ENCODE data around the gene RELA. TPM values are rescaled to one million over a fixed set of nuclear protein-coding genes. Genes with fewer than 3 reads are reported as not detected.

RELA gene
- total RNA-seq, 1 experiment from 2014 or later: 35.1 TPM

DNA sequence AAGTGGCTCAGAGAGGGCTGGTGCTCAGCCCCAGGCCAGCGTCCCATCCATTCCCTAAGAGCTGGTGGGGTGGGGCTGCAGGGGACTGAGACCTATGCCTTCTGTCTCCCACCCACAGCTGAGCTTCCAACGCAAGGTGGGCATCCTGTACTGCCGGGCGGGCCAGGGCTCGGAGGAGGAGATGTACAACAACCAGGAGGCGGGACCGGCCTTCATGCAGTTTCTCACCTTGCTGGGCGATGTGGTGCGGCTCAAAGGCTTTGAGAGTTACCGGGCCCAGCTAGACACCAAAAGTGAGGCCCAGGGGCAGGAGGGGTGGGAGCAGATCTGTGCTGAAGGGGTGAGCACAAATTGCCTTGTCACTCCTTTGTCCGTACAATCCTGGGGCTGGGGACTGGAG, 17.9 kb downstream of the RELA start:
- Mint-ChIP-seq H3K9me3 (no peaks in the 10 kb centered on the region), H3K4me3 (no peak overlapping the region), H3K27ac (no peak overlapping the region), H3K27me3 (ENCODE audit: low read depth) (peaks cover 3% of the 10 kb centered on the region; the same call in 1 of the 2 replicates), H3K4me1 (peaks cover 23% of the 10 kb centered on the region), H3K36me3 (no peaks in the 10 kb centered on the region)
- TF ChIP-seq, protein P1, sequence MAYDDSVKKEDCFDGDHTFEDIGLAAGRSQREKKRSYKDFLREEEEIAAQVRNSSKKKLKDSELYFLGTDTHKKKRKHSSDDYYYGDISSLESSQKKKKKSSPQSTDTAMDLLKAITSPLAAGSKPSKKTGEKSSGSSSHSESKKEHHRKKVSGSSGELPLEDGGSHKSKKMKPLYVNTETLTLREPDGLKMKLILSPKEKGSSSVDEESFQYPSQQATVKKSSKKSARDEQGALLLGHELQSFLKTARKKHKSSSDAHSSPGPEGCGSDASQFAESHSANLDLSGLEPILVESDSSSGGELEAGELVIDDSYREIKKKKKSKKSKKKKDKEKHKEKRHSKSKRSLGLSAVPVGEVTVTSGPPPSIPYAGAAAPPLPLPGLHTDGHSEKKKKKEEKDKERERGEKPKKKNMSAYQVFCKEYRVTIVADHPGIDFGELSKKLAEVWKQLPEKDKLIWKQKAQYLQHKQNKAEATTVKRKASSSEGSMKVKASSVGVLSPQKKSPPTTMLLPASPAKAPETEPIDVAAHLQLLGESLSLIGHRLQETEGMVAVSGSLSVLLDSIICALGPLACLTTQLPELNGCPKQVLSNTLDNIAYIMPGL (CRISPR knock-in tag; IDR thresholded peaks at IDR 0.05): no peak
- TF ChIP-seq FOXK1 (CRISPR knock-in tag; IDR thresholded peaks at IDR 0.05) (no peak), TP53 (CRISPR knock-in tag; IDR thresholded peaks at IDR 0.05) (no peak), ZNF232 (CRISPR knock-in tag; IDR thresholded peaks at IDR 0.05) (no peak), RORB (CRISPR knock-in tag; IDR thresholded peaks at IDR 0.05) (no peak), NFE2L1 (CRISPR knock-in tag; IDR thresholded peaks at IDR 0.05) (no peak), SMAD4 (CRISPR knock-in tag; IDR thresholded peaks at IDR 0.05) (no peak), ZNF671 (CRISPR knock-in tag; IDR thresholded peaks at IDR 0.05) (no peak)
- TF ChIP-seq, protein P2, sequence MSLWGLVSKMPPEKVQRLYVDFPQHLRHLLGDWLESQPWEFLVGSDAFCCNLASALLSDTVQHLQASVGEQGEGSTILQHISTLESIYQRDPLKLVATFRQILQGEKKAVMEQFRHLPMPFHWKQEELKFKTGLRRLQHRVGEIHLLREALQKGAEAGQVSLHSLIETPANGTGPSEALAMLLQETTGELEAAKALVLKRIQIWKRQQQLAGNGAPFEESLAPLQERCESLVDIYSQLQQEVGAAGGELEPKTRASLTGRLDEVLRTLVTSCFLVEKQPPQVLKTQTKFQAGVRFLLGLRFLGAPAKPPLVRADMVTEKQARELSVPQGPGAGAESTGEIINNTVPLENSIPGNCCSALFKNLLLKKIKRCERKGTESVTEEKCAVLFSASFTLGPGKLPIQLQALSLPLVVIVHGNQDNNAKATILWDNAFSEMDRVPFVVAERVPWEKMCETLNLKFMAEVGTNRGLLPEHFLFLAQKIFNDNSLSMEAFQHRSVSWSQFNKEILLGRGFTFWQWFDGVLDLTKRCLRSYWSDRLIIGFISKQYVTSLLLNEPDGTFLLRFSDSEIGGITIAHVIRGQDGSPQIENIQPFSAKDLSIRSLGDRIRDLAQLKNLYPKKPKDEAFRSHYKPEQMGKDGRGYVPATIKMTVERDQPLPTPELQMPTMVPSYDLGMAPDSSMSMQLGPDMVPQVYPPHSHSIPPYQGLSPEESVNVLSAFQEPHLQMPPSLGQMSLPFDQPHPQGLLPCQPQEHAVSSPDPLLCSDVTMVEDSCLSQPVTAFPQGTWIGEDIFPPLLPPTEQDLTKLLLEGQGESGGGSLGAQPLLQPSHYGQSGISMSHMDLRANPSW (CRISPR knock-in tag; conservative IDR thresholded peaks at IDR 0.05; ENCODE audit: low read depth): no peak
- TF ChIP-seq, protein P3, sequence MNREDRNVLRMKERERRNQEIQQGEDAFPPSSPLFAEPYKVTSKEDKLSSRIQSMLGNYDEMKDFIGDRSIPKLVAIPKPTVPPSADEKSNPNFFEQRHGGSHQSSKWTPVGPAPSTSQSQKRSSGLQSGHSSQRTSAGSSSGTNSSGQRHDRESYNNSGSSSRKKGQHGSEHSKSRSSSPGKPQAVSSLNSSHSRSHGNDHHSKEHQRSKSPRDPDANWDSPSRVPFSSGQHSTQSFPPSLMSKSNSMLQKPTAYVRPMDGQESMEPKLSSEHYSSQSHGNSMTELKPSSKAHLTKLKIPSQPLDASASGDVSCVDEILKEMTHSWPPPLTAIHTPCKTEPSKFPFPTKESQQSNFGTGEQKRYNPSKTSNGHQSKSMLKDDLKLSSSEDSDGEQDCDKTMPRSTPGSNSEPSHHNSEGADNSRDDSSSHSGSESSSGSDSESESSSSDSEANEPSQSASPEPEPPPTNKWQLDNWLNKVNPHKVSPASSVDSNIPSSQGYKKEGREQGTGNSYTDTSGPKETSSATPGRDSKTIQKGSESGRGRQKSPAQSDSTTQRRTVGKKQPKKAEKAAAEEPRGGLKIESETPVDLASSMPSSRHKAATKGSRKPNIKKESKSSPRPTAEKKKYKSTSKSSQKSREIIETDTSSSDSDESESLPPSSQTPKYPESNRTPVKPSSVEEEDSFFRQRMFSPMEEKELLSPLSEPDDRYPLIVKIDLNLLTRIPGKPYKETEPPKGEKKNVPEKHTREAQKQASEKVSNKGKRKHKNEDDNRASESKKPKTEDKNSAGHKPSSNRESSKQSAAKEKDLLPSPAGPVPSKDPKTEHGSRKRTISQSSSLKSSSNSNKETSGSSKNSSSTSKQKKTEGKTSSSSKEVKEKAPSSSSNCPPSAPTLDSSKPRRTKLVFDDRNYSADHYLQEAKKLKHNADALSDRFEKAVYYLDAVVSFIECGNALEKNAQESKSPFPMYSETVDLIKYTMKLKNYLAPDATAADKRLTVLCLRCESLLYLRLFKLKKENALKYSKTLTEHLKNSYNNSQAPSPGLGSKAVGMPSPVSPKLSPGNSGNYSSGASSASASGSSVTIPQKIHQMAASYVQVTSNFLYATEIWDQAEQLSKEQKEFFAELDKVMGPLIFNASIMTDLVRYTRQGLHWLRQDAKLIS (CRISPR knock-in tag; IDR thresholded peaks at IDR 0.05; ENCODE audit: borderline replicate concordance): no peak
- POLR2A ChIA-PET: no interaction called here
- CTCF ChIA-PET: interaction anchor here (1.0 to 1.8 kb wide), 2 partner anchors 19 to 214 kb away, joined by 3 to 9 read pairs; no protein-coding TSS in a partner anchor
- DNase-seq (ENCODE audit: low spot score) (no peak), ATAC-seq (no peak)

DNA sequence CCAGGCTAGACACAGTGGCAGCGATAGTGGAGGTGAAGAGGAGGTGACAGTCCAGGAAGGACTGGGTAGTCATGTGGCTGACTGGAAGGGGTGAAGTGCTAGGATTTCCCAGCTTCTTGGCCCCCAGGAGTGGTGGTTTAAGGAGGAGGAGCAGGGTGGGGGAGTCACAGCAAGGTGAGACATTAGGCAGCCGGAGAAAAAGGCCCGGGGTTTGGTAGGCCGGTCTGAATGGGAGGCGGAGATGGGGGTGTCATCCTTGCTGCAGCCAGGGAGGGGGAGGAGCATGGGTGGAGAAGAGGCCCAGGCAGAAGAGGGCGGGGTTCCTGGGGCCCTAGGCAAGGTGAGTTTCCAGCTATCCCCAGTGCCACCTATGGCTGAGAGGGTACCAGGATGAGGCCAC, 18.7 kb downstream of the RELA start:
- Mint-ChIP-seq H3K4me3 (peak overlapping the region; percentile 53; the same call in 1 of the 2 replicates), H3K36me3 (no peaks in the 10 kb centered on the region), H3K27me3 (ENCODE audit: low read depth) (peaks cover 3% of the 10 kb centered on the region; the same call in 1 of the 2 replicates), H3K27ac (peak overlapping the region; percentile 50; the same call in 1 of the 2 replicates), H3K9me3 (no peaks in the 10 kb centered on the region), H3K4me1 (peaks cover 24% of the 10 kb centered on the region)
- ATAC-seq: peak; percentile 40
- peak; percentile 59 for DNase-seq (ENCODE audit: low spot score)
- CTCF ChIA-PET: interaction anchor here (1.8 to 1.9 kb wide), 2 partner anchors 18 to 37 kb away, joined by 5 to 9 read pairs; no protein-coding TSS in a partner anchor
- POLR2A ChIA-PET: interaction anchor here (0.5 kb wide), 1 partner anchor 1751 kb away, joined by 3 read pairs; no protein-coding TSS in a partner anchor
- TF ChIP-seq, protein P3 (CRISPR knock-in tag; IDR thresholded peaks at IDR 0.05; ENCODE audit: borderline replicate concordance): no peak
- TF ChIP-seq, protein P4, sequence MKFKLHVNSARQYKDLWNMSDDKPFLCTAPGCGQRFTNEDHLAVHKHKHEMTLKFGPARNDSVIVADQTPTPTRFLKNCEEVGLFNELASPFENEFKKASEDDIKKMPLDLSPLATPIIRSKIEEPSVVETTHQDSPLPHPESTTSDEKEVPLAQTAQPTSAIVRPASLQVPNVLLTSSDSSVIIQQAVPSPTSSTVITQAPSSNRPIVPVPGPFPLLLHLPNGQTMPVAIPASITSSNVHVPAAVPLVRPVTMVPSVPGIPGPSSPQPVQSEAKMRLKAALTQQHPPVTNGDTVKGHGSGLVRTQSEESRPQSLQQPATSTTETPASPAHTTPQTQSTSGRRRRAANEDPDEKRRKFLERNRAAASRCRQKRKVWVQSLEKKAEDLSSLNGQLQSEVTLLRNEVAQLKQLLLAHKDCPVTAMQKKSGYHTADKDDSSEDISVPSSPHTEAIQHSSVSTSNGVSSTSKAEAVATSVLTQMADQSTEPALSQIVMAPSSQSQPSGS (CRISPR knock-in tag; IDR thresholded peaks at IDR 0.05; ENCODE audit: borderline replicate concordance, low read depth): no peak
- no peak for TF ChIP-seq SMAD3 (CRISPR knock-in tag; IDR thresholded peaks at IDR 0.05; ENCODE audit: borderline replicate concordance)
- TF ChIP-seq, protein P5, sequence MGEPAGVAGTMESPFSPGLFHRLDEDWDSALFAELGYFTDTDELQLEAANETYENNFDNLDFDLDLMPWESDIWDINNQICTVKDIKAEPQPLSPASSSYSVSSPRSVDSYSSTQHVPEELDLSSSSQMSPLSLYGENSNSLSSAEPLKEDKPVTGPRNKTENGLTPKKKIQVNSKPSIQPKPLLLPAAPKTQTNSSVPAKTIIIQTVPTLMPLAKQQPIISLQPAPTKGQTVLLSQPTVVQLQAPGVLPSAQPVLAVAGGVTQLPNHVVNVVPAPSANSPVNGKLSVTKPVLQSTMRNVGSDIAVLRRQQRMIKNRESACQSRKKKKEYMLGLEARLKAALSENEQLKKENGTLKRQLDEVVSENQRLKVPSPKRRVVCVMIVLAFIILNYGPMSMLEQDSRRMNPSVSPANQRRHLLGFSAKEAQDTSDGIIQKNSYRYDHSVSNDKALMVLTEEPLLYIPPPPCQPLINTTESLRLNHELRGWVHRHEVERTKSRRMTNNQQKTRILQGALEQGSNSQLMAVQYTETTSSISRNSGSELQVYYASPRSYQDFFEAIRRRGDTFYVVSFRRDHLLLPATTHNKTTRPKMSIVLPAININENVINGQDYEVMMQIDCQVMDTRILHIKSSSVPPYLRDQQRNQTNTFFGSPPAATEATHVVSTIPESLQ (CRISPR knock-in tag; IDR thresholded peaks at IDR 0.05): no peak
- TF ChIP-seq, protein P6, sequence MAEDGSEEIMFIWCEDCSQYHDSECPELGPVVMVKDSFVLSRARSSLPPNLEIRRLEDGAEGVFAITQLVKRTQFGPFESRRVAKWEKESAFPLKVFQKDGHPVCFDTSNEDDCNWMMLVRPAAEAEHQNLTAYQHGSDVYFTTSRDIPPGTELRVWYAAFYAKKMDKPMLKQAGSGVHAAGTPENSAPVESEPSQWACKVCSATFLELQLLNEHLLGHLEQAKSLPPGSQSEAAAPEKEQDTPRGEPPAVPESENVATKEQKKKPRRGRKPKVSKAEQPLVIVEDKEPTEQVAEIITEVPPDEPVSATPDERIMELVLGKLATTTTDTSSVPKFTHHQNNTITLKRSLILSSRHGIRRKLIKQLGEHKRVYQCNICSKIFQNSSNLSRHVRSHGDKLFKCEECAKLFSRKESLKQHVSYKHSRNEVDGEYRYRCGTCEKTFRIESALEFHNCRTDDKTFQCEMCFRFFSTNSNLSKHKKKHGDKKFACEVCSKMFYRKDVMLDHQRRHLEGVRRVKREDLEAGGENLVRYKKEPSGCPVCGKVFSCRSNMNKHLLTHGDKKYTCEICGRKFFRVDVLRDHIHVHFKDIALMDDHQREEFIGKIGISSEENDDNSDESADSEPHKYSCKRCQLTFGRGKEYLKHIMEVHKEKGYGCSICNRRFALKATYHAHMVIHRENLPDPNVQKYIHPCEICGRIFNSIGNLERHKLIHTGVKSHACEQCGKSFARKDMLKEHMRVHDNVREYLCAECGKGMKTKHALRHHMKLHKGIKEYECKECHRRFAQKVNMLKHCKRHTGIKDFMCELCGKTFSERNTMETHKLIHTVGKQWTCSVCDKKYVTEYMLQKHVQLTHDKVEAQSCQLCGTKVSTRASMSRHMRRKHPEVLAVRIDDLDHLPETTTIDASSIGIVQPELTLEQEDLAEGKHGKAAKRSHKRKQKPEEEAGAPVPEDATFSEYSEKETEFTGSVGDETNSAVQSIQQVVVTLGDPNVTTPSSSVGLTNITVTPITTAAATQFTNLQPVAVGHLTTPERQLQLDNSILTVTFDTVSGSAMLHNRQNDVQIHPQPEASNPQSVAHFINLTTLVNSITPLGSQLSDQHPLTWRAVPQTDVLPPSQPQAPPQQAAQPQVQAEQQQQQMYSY (CRISPR knock-in tag; IDR thresholded peaks at IDR 0.05): no peak

All from WTC11 (cell line).